CD14-positive monocyte (primary cell): ENCODE results near the gene SIX5. TPM values are rescaled to one million over a fixed set of nuclear protein-coding genes. Genes with fewer than 3 reads are reported as not detected.

Source experiments
- DNase-seq, 3 donors: peaks; one replicate each; pipeline ENCODE4 v3.0.0-alpha.2; 2011 to 2022
- H2AFZ ChIP-seq: 2 replicates; pipeline ENCODE4 v1.6.0; 2012; ENCODE audit warnings: mild to moderate bottlenecking, low read depth, low read length, inconsistent platforms; ENCODE audit not compliant: insufficient read depth, poor library complexity, severe bottlenecking
- H3K27ac ChIP-seq, 2 donors: 1 replicate in 1 of 2; 2 replicates in 1 of 2; pipeline ENCODE4 v1.5.1; 2012 to 2013; ENCODE audit warnings: low read length in 2 of 2, control low read depth in 1 of 2, inconsistent platforms in 1 of 2, low read depth in 1 of 2, mild to moderate bottlenecking in 1 of 2
- H3K27me3 ChIP-seq, 2 donors: one replicate each; pipeline versions ENCODE4 v1.6.0 to v1.6.1; 2011 to 2013; ENCODE audit warnings: low read length in 2 of 2; ENCODE audit not compliant: control insufficient read depth in 2 of 2, insufficient read depth in 2 of 2
- H3K36me3 ChIP-seq, 2 donors: replicated peaks in 1 of 2; 1 replicate in 1 of 2; 2 replicates in 1 of 2; pipeline versions ENCODE4 v1.5.1 to v1.6.1; 2012 to 2013; ENCODE audit warnings: low read length in 2 of 2, control low read depth in 1 of 2, inconsistent platforms in 1 of 2, mild to moderate bottlenecking in 1 of 2; ENCODE audit not compliant: insufficient read depth in 2 of 2, control insufficient read depth in 1 of 2
- H3K4me1 ChIP-seq, 2 donors: 1 replicate in 1 of 2; 2 replicates in 1 of 2; pipeline versions ENCODE4 v1.5.1 to v1.6.1; 2012 to 2013; ENCODE audit warnings: low read length in 2 of 2, control low read depth in 1 of 2, inconsistent platforms in 1 of 2, mild to moderate bottlenecking in 1 of 2, moderate library complexity in 1 of 2; ENCODE audit not compliant: insufficient read depth in 2 of 2, control insufficient read depth in 1 of 2
- H3K4me2 ChIP-seq: replicated peaks from 2 replicates; pipeline ENCODE3; 2012; ENCODE audit warnings: low read length, moderate library complexity, mild to moderate bottlenecking; ENCODE audit not compliant: poor library complexity, severe bottlenecking; ENCODE audit errors: extremely low read depth
- H3K4me3 ChIP-seq, 3 experiments: fragments of 200-600 bp in 1 of 3; sonication (generic) in 1 of 3; replicated peaks in 1 of 3; 1 replicate in 2 of 3; 2 replicates in 1 of 3; pipeline ENCODE4 v1.5.1; 2011 to 2013; ENCODE audit warnings: low read length in 3 of 3, mild to moderate bottlenecking in 3 of 3, control low read depth in 2 of 3, low read depth in 2 of 3, inconsistent platforms in 1 of 3, moderate library complexity in 1 of 3
- H3K79me2 ChIP-seq: 2 replicates; pipeline ENCODE4 v1.6.0; 2012; ENCODE audit warnings: mild to moderate bottlenecking, control low read depth, inconsistent platforms, low read length, moderate library complexity; ENCODE audit not compliant: insufficient read depth
- H3K9ac ChIP-seq: 2 replicates; pipeline ENCODE4 v1.6.0; 2017; ENCODE audit warnings: low read length, mild to moderate bottlenecking; ENCODE audit not compliant: insufficient read depth, poor library complexity, severe bottlenecking
- H3K9me3 ChIP-seq, 2 donors: replicated peaks in 1 of 2; 1 replicate in 1 of 2; 2 replicates in 1 of 2; pipeline versions ENCODE4 v1.5.1 to v1.6.1; 2012 to 2013; ENCODE audit warnings: low read length in 2 of 2, control low read depth in 1 of 2; ENCODE audit not compliant: control insufficient read depth in 1 of 2, insufficient read depth in 1 of 2
- H4K20me1 ChIP-seq: 2 replicates; pipeline ENCODE4 v1.6.0; 2012; ENCODE audit warnings: mild to moderate bottlenecking, low read length, control low read depth, moderate library complexity; ENCODE audit not compliant: insufficient read depth
- H3K27ac Mint-ChIP-seq, 7 donors: one replicate each; pipeline ENCODE4 v1.8.0; 2020; ENCODE audit warnings: mild to moderate bottlenecking in 7 of 7, mixed read lengths in 7 of 7, moderate library complexity in 6 of 7, inconsistent platforms in 2 of 7
- H3K27me3 Mint-ChIP-seq, 3 donors: one replicate each; pipeline ENCODE4 v1.8.0; 2021 to 2022; ENCODE audit warnings: low read depth in 3 of 3, mild to moderate bottlenecking in 3 of 3, mixed read lengths in 3 of 3, moderate library complexity in 3 of 3, inconsistent platforms in 1 of 3
- H3K36me3 Mint-ChIP-seq, 2 donors: one replicate each; pipeline ENCODE4 v1.8.0; 2020; ENCODE audit warnings: mixed read lengths in 2 of 2, inconsistent platforms in 1 of 2, mild to moderate bottlenecking in 1 of 2
- H3K4me1 Mint-ChIP-seq: one replicate; pipeline ENCODE4 v1.8.0; 2020; ENCODE audit warnings: mild to moderate bottlenecking, mixed read lengths
- H3K4me3 Mint-ChIP-seq, 2 donors: one replicate each; pipeline ENCODE4 v1.8.0; 2020; ENCODE audit warnings: mild to moderate bottlenecking in 2 of 2, mixed read lengths in 2 of 2, moderate library complexity in 1 of 2
- H3K9me3 Mint-ChIP-seq, 7 donors: one replicate each; pipeline ENCODE4 v1.8.0; 2020 to 2022; ENCODE audit warnings: mixed read lengths in 7 of 7, mild to moderate bottlenecking in 6 of 7, moderate library complexity in 6 of 7, inconsistent platforms in 2 of 7
- CTCF ChIP-seq: fragments of 200-600 bp; IDR thresholded peaks from one replicate; pipeline ENCODE4 v1.8.0; 2022; ENCODE audit warnings: antibody characterized with exemption, mild to moderate bottlenecking
- WGBS: methylation state at CpG from one replicate; pipeline ENCODE4 v1.1.5; 2013; ENCODE audit warnings: missing lambda C conversion rate; ENCODE audit not compliant: insufficient coverage; 5-methylcytosine and 5-hydroxymethylcytosine counted together
- intact Hi-C, 2 donors: fragments of 100-400 bp; cut with micrococcal nuclease; formaldehyde crosslinking; loops; one replicate each; pipeline versions ENCODE4 v1.15.0 to v1.15.1; 2023
- polyA plus RNA-seq, 3 donors: library from polyadenylated mRNA; depleted of rRNA in 1 of 3; unstranded in 2 of 3; stranded (reverse) in 1 of 3; fragments of 300-500 nt in 2 of 3; fragments of >200 nt in 1 of 3; fragmentation: Illumina TruSeq in 2 of 3; gene quantifications; 1 replicate in 2 of 3; 2 replicates in 1 of 3; pipeline ENCODE4 v1.2.3, GENCODE V29; 2012 to 2021

SIX5 gene
- polyA plus RNA-seq, 3 donors, result 0.04 TPM; not detected in 2

GRCh38 chr19:45745606-45746005 is 23.4 kb downstream of the SIX5 start:
- Mint-ChIP-seq H3K27ac (no peak overlapping the region), H3K9me3 (peaks cover 0 to 2% (median 0%) of the 10 kb centered on the region in 7 donors), H3K4me3 (no peak overlapping the region), H3K36me3 (no peaks in the 10 kb centered on the region), H3K4me1 (no peaks in the 10 kb centered on the region), H3K27me3 (peaks cover 42 to 52% (median 42%) of the 10 kb centered on the region in 3 donors)
- DNase-seq, result no peak
- Histone ChIP-seq H4K20me1 (no peaks in the 10 kb centered on the region), H3K4me1 (no peaks in the 10 kb centered on the region), H3K9ac (no peak overlapping the region), H3K4me2 (no peak overlapping the region), H2AFZ (no peak overlapping the region), H3K4me3 (no peak overlapping the region), H3K36me3 (no peaks in the 10 kb centered on the region), H3K27ac (no peak overlapping the region), H3K79me2 (no peaks in the 10 kb centered on the region), H3K9me3 (no peaks in the 10 kb centered on the region), H3K27me3 (peaks cover 0 to 15% of the 10 kb centered on the region in 2 donors)
- TF ChIP-seq CTCF, result no peak
- WGBS, result 97% methylated on average over 5 of the region's 6 CpGs
- intact Hi-C loops, result no loop called here

GRCh38 chr19:45742969-45743368 is 26.1 kb downstream of the SIX5 start:
- H3K79me2 ChIP-seq, result no peaks in the 10 kb centered on the region
- H3K4me2 ChIP-seq, result no peak overlapping the region
- DNase-seq, result no peak
- Mint-ChIP-seq H3K4me1 (peaks cover 16% of the 10 kb centered on the region), H3K4me3 (no peak overlapping the region), H3K27ac (no peak overlapping the region), H3K36me3 (no peaks in the 10 kb centered on the region), H3K27me3 (peaks cover 31 to 46% (median 41%) of the 10 kb centered on the region in 3 donors), H3K9me3 (peaks cover 0 to 1% (median 0%) of the 10 kb centered on the region in 7 donors)
- 100% methylated on average over 2 of the region's 4 CpGs for WGBS
- H3K27me3 ChIP-seq, result peaks cover 0 to 15% of the 10 kb centered on the region in 2 donors
- intact Hi-C loops, result no loop called here
- no peaks in the 10 kb centered on the region for H3K36me3 ChIP-seq
- peaks cover 16 to 17% of the 10 kb centered on the region in 2 donors for H3K4me1 ChIP-seq
- H2AFZ ChIP-seq, result no peak overlapping the region
- H3K27ac ChIP-seq, result no peak overlapping the region
- H3K9ac ChIP-seq, result no peak overlapping the region
- H3K4me3 ChIP-seq, result no peak overlapping the region
- no peaks in the 10 kb centered on the region for H3K9me3 ChIP-seq
- H4K20me1 ChIP-seq, result no peaks in the 10 kb centered on the region
- TF ChIP-seq CTCF, result no peak
